Measurements from ENCODE around the gene CSH1. TPM values are rescaled to one million over a fixed set of nuclear protein-coding genes. Genes with fewer than 3 reads are reported as not detected.
A peak's percentile ranks its signal among the peaks of the same experiment; 100 is the strongest.
"Not testable (repeated sequence)": the region's sequence is repeated elsewhere in the genome, so short reads cannot be mapped to it uniquely, and the experiment has no call there.

CSH1 gene
- total RNA-seq, 4 donors from 2014 or later, result not detected

DNA sequence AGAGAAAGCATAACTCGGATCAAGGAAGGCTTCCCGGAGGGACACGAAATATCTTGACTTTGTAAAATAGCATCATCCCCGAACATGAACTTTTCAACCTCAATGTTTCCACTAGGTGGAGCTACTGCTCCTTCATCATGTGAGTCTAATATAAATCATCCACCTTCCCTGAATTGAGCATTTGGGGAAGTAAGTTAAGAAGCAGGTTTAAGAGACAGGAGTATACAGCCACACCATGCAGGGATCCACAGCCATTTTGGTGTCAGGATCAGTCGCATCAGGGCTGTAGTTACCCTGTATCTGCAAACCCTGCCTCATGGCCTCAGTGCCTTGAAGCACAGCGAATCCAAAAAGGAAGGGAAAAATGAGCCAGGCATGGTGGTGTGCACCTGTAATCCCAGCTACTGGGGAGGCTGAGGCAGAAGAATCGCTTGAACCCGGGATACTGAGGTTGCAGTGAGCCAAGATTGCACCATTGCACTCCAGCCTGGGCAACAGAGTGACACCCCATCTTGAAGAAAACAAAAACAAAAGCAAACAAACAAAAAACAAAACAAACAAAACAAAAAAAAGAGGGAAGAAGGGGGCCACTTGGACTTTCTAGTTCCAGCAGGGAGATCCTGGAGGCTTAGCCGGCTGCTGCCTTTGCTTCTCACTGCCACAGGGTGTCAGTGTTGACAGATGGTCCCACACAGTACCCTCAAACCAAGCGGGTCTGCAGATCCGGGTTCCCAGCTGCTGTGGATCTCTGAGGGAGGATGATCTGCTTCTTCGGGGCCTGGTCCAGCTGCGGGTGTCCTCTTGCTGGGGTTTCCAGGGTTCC, 7.1 kb downstream of the CSH1 start:
- DNase-seq (ENCODE audit: low spot score in 2 of 2), result not testable (repeated sequence)
- 29 to 37% methylated on average over 13 of the region's 13 CpGs for WGBS, 2 donors

GRCh38 chr17:63885119-63885518, 11.3 kb downstream of the CSH1 start:
- intact Hi-C loops (cut with DNase I; ENCODE audit: low total_unique reads); DNase-seq (ENCODE audit: low spot score in 2 of 2); H3K4me3 ChIP-seq (ENCODE audit: low read depth, poor library complexity, severe bottlenecking): not testable (repeated sequence)
- WGBS, 2 donors, result 71 to 72% methylated on average over 10 to 11 of the region's 11 CpGs

More for the DNA sequence above, 7.1 kb downstream of the CSH1 start:
- H3K4me3 ChIP-seq (ENCODE audit: low read depth, poor library complexity, severe bottlenecking); intact Hi-C loops (cut with DNase I; ENCODE audit: low total_unique reads): not testable (repeated sequence)

DNA sequence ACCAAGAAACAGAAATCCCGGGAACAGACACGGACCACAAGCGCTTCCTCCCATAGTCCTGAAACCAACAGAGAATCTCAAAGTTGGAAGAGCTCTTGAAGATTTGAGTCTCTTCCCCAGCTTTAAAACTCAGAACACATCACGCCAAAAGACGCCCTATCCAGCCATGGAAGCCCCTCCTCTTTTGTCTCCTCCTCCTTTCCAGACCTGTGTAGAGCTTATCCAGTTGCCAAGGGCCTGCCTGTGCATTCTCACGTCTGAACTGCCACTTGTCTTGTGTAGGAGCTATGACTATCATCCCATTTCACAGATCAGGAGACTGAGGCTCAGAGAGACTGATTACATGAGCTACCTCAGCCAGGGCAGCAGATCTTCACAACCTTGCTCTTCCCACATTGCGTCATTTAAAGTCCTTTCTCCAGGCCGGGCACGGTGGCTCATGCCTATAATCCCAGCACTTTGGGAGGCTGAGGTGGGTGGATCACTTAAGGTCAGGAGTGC, 13.7 kb downstream of the CSH1 start:
- H3K4me3 ChIP-seq (ENCODE audit: low read depth, poor library complexity, severe bottlenecking); intact Hi-C loops (cut with DNase I; ENCODE audit: low total_unique reads); DNase-seq (ENCODE audit: low spot score in 2 of 2): not testable (repeated sequence)
- 76 to 77% methylated on average over 9 of the region's 9 CpGs for WGBS, 2 donors

DNA sequence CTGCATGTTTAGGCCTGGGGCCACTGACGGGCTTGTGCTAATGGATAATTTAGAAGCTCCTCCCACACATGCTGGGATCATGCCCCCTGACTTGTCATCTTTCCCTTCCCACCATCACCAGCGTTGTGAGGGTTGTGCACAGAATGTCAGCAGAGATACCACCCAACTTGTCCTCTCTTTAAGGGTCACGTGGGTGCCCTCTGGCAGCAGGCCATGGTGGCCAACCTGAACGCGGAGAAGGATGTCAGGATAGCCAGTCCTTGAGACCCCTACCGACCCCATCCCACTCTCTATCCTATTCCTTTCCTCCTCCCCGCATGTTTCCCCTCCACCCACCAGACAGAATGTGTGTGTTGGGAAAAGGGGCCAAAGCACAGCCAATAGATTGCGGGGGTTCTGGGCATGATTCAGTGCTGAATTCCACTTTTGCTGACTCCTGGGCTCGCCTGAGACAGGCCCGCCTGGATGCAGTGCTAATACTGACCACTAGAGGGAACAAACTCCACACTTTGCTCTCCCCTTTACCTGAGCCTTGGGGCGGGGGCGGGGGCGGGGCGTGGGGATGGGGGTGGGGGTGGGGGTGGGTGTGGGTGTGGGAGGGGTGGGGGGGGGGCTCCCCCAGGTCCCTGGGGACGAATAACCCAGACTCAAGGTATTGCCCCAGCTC, 14.3 kb downstream of the CSH1 start, which contains the start of gene GH2:
TSS of gene GH2 (minus strand) at position 10 of the 667 bp plus-strand sequence. CDS start 143 bp downstream, outside the sequence.
- intact Hi-C loops (cut with DNase I; ENCODE audit: low total_unique reads), result no loop called here
- WGBS, 2 donors, result 36 to 40% methylated on average over 13 to 15 of the region's 15 CpGs
- peak in 1 of 2 donors; percentile 18 for DNase-seq (ENCODE audit: low spot score in 2 of 2)
- TF ChIP-seq POLR2A (IDR thresholded peaks at IDR 0.05) (no peak), CTCF (IDR thresholded peaks at IDR 0.05) (no peak)
- no peak within 1 kb of the TSS for H3K4me3 ChIP-seq (ENCODE audit: low read depth, poor library complexity, severe bottlenecking)

DNA sequence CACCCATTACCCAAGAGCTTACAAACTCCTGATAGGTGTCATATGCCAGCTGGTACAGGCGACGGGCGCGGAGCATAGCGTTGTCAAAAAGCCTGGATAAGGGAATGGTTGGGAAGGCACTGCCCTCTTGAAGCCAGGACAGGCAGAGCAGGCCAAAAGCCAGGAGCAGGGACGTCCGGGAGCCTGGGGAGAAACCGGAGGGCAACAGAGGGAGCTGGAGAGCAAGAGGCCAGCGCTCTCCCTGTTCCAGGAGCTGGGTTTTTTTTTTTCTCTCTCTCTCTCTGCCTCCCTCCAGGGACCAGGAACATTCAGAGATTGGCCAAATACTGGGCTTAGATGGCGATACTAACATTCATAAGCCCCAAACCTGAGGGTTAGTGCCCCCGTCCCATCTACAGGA, 15.0 kb downstream of the CSH1 start:
- intact Hi-C loops (cut with DNase I; ENCODE audit: low total_unique reads); DNase-seq (ENCODE audit: low spot score in 2 of 2); H3K4me3 ChIP-seq (ENCODE audit: low read depth, poor library complexity, severe bottlenecking): not testable (repeated sequence)
- 48 to 78% methylated on average over 10 to 11 of the region's 11 CpGs for WGBS, 2 donors

DNA sequence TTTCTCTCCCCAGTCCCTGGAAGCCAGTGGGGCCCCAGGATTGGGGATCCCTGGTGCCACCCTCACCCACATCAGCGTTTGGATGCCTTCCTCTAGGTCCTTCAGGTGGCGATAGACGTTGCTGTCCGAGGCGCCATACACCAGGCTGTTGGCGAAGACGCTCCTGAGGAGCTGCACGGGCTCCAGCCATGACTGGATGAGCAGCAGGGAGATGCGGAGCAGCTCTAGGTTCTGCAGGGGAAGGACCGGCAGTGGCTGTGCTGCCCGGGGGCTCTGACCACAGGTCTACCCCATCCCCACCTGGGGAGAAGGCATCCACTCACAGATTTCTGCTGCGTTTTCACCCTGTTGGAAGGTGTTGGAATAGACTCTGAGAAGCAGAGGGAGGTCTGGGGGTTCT, 15.7 kb downstream of the CSH1 start:
- 80 to 85% methylated on average over 6 to 12 of the region's 12 CpGs for WGBS, 2 donors
- TF ChIP-seq CTCF (IDR thresholded peaks at IDR 0.05) (no peak), POLR2A (IDR thresholded peaks at IDR 0.05) (no peak)
- no peak overlapping the region for H3K4me3 ChIP-seq (ENCODE audit: low read depth, poor library complexity, severe bottlenecking)
- DNase-seq (ENCODE audit: low spot score in 2 of 2), result no peak
- intact Hi-C loops (cut with DNase I; ENCODE audit: low total_unique reads), result no loop called here

DNA sequence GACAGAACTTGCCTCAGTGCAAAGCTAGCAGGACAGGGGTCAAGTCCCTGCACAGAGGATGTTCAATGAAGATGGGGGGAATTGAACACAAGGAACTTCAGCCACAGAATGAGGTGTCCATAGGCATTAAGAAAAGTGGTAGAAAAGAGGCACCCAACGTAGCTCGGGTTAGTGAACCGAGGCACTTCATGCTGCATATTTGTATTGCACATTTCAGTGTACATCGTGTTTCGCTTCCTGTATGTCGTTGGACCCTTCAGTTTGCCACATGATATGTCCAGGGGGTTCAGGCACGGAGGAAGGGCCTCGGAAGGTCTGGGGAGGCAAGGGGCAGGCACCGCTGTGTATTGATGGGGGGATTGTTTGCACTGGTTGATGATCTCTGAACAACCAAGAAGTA, 18.0 kb downstream of the CSH1 start:
- 89 to 90% methylated on average over 9 of the region's 9 CpGs for WGBS, 2 donors
- intact Hi-C loops (cut with DNase I; ENCODE audit: low total_unique reads), result not testable (repeated sequence)

DNA sequence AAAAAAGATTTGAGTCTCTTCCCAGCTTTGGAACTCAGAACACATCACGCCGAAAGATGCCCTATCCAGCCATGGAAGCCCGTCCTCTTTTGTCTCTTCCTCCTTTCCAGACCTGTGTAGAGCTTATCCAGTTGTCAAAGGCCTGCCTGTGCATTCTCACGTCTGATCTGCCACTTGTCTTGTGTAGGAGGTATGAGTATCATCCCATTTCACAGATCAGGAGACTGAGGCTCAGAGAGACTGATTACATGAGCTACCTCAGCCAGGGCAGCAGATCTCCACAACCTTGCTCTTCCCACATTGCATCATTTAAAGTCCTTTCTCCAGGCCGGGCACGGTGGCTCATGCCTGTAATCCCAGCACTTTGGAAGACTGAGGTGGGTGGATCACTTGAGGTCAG, 21.7 kb downstream of the CSH1 start:
- H3K4me3 ChIP-seq (ENCODE audit: low read depth, poor library complexity, severe bottlenecking); intact Hi-C loops (cut with DNase I; ENCODE audit: low total_unique reads); DNase-seq (ENCODE audit: low spot score in 2 of 2): not testable (repeated sequence)
- WGBS, 2 donors, result 84 to 90% methylated on average over 6 of the region's 6 CpGs

More for the DNA sequence above, 18.0 kb downstream of the CSH1 start:
- not testable (repeated sequence) for H3K4me3 ChIP-seq (ENCODE audit: low read depth, poor library complexity, severe bottlenecking); DNase-seq (ENCODE audit: low spot score in 2 of 2)

DNA sequence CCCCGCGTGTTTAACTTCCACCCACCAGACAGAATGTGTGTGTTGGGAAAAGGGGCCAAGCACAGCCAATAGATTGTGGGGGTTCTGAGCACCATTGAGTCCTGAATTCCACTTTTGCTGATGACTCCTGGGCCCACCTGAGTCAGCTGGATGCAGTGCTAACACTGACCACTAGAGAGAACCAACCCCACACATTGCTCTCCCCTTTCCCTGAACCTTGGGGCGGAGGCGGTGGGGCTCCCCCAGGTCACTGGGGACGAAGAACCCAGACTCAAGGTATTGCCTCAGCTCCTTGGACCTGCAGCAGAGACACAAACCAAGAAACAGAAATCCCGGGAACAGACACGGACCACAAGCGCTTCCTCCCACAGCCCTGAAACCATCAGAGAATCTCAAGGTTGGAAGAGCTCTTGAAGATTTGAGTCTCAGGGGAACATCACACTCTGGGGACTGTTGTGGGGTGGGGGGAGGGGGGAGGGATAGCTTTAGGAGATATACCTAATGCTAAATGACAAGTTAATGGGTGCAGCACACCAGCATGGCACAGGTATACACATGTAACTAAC, 22.2 kb downstream of the CSH1 start:
- H3K4me3 ChIP-seq (ENCODE audit: low read depth, poor library complexity, severe bottlenecking); intact Hi-C loops (cut with DNase I; ENCODE audit: low total_unique reads); DNase-seq (ENCODE audit: low spot score in 2 of 2): not testable (repeated sequence)
- WGBS, 2 donors, result 79% methylated on average over 6 to 8 of the region's 8 CpGs

DNA sequence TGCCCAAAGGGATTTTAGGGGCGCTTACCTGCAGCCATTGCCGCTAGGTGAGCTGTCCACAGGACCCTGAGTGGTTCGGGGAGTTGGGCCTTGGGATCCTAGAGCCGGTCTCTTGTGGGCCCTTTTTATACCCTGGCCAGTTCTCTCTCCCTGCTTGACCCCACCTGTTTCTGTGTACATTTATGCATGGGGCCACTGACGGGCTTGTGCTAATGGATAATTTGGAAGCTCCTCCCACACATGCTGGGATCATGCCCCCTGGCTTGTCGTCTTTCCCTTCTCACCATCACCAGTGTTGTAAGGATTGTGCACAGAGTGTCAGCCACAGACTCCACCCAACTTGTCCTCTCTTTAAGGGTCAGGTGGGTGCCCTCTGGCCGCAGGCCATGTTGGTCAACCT, 22.8 kb downstream of the CSH1 start, which contains the start of gene CSH2:
TSS of gene CSH2 (minus strand) at position 101 of the 400 bp plus-strand sequence. CDS start at position 38, 63 bp downstream.
- 80 to 100% methylated on average over 1 to 3 of the region's 7 CpGs for WGBS, 2 donors

DNA sequence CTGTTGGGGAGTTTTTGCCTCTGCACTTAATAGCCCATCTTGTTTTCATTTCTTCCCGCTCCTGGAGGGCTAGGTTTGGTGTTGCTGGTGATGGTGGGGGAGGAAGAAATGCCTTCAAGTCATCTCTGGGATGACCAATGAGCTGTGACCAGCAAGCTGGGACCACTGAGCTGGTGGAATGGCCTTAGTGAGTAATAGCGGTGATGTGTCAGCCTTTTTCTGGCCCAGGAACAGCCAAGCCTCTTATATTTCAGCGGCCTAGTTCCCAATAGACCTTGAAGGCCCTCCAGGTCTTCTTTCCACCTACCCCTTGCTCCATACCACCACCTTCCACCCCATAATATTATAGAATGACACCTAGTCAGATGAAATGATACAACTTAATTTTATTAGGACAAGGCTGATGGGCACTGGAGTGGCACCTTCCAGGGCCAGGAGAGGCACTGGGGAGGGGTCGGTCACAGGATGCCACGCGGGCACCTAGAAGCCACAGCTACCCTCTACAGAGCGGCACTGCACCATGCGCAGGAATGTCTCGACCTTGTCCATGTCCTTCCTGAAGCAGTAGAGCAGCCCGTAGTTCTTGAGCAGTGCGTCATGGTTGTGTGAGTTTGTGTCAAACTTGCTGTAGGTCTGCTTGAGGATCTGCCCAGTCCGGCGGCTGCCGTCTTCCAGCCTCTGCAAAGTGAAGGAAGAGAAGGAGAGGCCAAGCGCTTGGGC, 24.6 kb downstream of the CSH1 start:
- 93 to 95% methylated on average over 15 of the region's 15 CpGs for WGBS, 2 donors
- H3K4me3 ChIP-seq (ENCODE audit: low read depth, poor library complexity, severe bottlenecking); DNase-seq (ENCODE audit: low spot score in 2 of 2); intact Hi-C loops (cut with DNase I; ENCODE audit: low total_unique reads): not testable (repeated sequence)

More for the DNA sequence above, 22.8 kb downstream of the CSH1 start, which contains the start of gene CSH2:
- DNase-seq (ENCODE audit: low spot score in 2 of 2); intact Hi-C loops (cut with DNase I; ENCODE audit: low total_unique reads); H3K4me3 ChIP-seq (ENCODE audit: low read depth, poor library complexity, severe bottlenecking): not testable (repeated sequence)

GRCh38 chr17:63870292-63870665, 26.1 kb downstream of the CSH1 start:
- DNase-seq (ENCODE audit: low spot score in 2 of 2); H3K4me3 ChIP-seq (ENCODE audit: low read depth, poor library complexity, severe bottlenecking); intact Hi-C loops (cut with DNase I; ENCODE audit: low total_unique reads): not testable (repeated sequence)
- 79 to 85% methylated on average over 4 of the region's 4 CpGs for WGBS, 2 donors
